ENCODE data around the gene ADGRL1. TPM values are rescaled to one million over a fixed set of nuclear protein-coding genes. Genes with fewer than 3 reads are reported as not detected.
"Not testable (repeated sequence)": the region's sequence is repeated elsewhere in the genome, so short reads cannot be mapped to it uniquely, and the experiment has no call there.

The ADGRL1 gene
- total and polyA plus RNA-seq, 2 of the 8 experiments (the other 6 are each of a cell fraction or from before 2014, with no cell fraction given), result 95.6 to 112 TPM

GRCh38 chr19:14196105-14196504 is 9.9 kb downstream of the ADGRL1 start:
- H3K23me2 ChIP-seq (ENCODE audit: low read depth, low read length); H4K8ac ChIP-seq (ENCODE audit: extremely low read depth, insufficient read depth, low read length); H4K91ac ChIP-seq (replicated peaks; ENCODE audit: insufficient read length, low read length); H2AK5ac ChIP-seq (ENCODE audit: low read depth, low read length); H3K9me3 ChIP-seq (ENCODE audit: insufficient read depth in 2 of 2, low read depth in 1 of 2, low read length in 1 of 2); H2BK120ac ChIP-seq (replicated peaks; ENCODE audit: low read depth, low read length); H3K18ac ChIP-seq (ENCODE audit: extremely low read depth, low read length); H3K14ac ChIP-seq (ENCODE audit: insufficient read length); H3K27ac ChIP-seq (ENCODE audit: low read depth, low read length); H3K56ac ChIP-seq (replicated peaks; ENCODE audit: insufficient read length, low read depth, low read length); H3K4me2 ChIP-seq (ENCODE audit: insufficient read depth in 1 of 2, low read depth in 2 of 2, low read length in 2 of 2); POLR2A ChIA-PET (ENCODE audit: partially characterized antibody); H3K9ac ChIP-seq (replicated peaks in 1 of 4; ENCODE audit: extremely low read depth in 1 of 4, low read depth in 3 of 4, low read length in 3 of 4); H3K4ac ChIP-seq (replicated peaks; ENCODE audit: insufficient read length, low read depth, low read length); H2AFZ ChIP-seq (ENCODE audit: low read length); H2BK12ac ChIP-seq (ENCODE audit: low read depth, low read length); H3K36me3 ChIP-seq (ENCODE audit: control insufficient read depth in 2 of 4, insufficient read depth in 4 of 4, low read length in 3 of 4); H2BK5ac ChIP-seq (ENCODE audit: low read depth, low read length); H2BK15ac ChIP-seq (ENCODE audit: low read length); H3K27me3 ChIP-seq (replicated peaks in 1 of 4; ENCODE audit: control insufficient read depth in 3 of 4, extremely low read depth in 1 of 4, insufficient read depth in 3 of 4, low read length in 3 of 4); H2BK20ac ChIP-seq (ENCODE audit: low read length); H3K23ac ChIP-seq (ENCODE audit: insufficient read length); H3K4me3 ChIP-seq (ENCODE audit: extremely low read depth in 1 of 4, insufficient read depth in 2 of 4, low read depth in 3 of 4, low read length in 4 of 4); H4K5ac ChIP-seq (ENCODE audit: insufficient read length, low read depth, low read length); H3K4me1 ChIP-seq (replicated peaks in 1 of 4; ENCODE audit: control insufficient read depth in 3 of 4, insufficient read depth in 4 of 4, low read length in 3 of 4): not testable (repeated sequence)
- Histone ChIP-seq H3K79me1 (ENCODE audit: low read depth, low read length) (peaks cover 13% of the 10 kb centered on the region), H3K79me2 (ENCODE audit: control insufficient read depth in 1 of 2, insufficient read depth in 2 of 2, low read length in 2 of 2) (peaks cover 18 to 94% of the 10 kb centered on the region in 2 experiments), H4K20me1 (replicated peaks in 1 of 2; ENCODE audit: control insufficient read depth in 1 of 2, insufficient read depth in 2 of 2, low read length in 2 of 2) (peaks cover 17 to 23% of the 10 kb centered on the region in 2 experiments)
- FAIRE-seq, result peak; percentile 73
- WGBS, 2 experiments (ENCODE audit: extremely low coverage in 1 of 2, insufficient coverage in 1 of 2, insufficient read length in 1 of 2, insufficient replicate concordance in 2 of 2, low coverage in 1 of 2, low lambda C conversion rate in 2 of 2, missing lambda C conversion rate in 1 of 2), result 60% methylated on average over 12 of the region's 12 CpGs; no CpG with 5 or more reads in 1 of the 2 experiments
- CTCF ChIA-PET (ENCODE audit: partially characterized antibody), result interaction anchor here (0.6 to 13.2 kb wide), 12 partner anchors 9 to 218 kb away, joined by 3 to 171 read pairs (median 4); partner anchors contain the start of gene ADGRE5
- peak in 1 of 2 experiments; percentile 90 for DNase-seq (ENCODE audit: low read depth in 1 of 2, low spot score in 2 of 2)
- TF ChIP-seq RAD21 (IDR thresholded peaks at IDR 0.05 in 1 of 2, conservative IDR thresholded peaks at IDR 0.05 in 1 of 2; ENCODE audit: low read depth in 2 of 2, low read length in 2 of 2) (peak; percentile 42 to 56), YY1 (IDR thresholded peaks at IDR 0.05; ENCODE audit: low read depth, low read length) (0 out of 2 replicates have a peak, but pooled peaks have one; percentile 15), KDM1A (IDR thresholded peaks at IDR 0.05; ENCODE audit: borderline replicate concordance, low read length) (peak; percentile 97), HDAC2 (IDR thresholded peaks at IDR 0.05; ENCODE audit: borderline replicate concordance in 1 of 2, low read depth in 2 of 2, low read length in 2 of 2) (0 out of 4 replicates have a peak, but pooled peaks of 1 of the 2 experiments have one; percentile 88)
- TF ChIP-seq, protein P1, sequence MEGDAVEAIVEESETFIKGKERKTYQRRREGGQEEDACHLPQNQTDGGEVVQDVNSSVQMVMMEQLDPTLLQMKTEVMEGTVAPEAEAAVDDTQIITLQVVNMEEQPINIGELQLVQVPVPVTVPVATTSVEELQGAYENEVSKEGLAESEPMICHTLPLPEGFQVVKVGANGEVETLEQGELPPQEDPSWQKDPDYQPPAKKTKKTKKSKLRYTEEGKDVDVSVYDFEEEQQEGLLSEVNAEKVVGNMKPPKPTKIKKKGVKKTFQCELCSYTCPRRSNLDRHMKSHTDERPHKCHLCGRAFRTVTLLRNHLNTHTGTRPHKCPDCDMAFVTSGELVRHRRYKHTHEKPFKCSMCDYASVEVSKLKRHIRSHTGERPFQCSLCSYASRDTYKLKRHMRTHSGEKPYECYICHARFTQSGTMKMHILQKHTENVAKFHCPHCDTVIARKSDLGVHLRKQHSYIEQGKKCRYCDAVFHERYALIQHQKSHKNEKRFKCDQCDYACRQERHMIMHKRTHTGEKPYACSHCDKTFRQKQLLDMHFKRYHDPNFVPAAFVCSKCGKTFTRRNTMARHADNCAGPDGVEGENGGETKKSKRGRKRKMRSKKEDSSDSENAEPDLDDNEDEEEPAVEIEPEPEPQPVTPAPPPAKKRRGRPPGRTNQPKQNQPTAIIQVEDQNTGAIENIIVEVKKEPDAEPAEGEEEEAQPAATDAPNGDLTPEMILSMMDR (IDR thresholded peaks at IDR 0.05; ENCODE audit: control extremely low read depth in 1 of 3, insufficient read depth in 1 of 3, low read depth in 1 of 3, low read length in 3 of 3), result peak; percentile 65 to 71 (median 70)
